ENCODE results near the gene EXD3.

EXD3 gene

GRCh38 chr9:137444106-137444790 is 21.3 kb upstream of the EXD3 start:
- no peak overlapping the region for H3K27ac ChIP-seq (ENCODE audit: low read length)
- H3K36me3 ChIP-seq (ENCODE audit: control insufficient read depth in 2 of 2, insufficient read depth in 2 of 2, low read length in 2 of 2), result peaks cover 0 to 1% of the 10 kb centered on the region in 2 donors
- H3K27me3 ChIP-seq (ENCODE audit: control insufficient read depth in 1 of 2, insufficient read depth in 2 of 2, low read length in 2 of 2), result peaks cover 13 to 20% of the 10 kb centered on the region in 2 donors
- peaks cover 0 to 2% of the 10 kb centered on the region in 2 donors for H3K9me3 ChIP-seq (ENCODE audit: control insufficient read depth in 2 of 2, low read length in 2 of 2)
- no peak overlapping the region for H3K4me3 ChIP-seq (ENCODE audit: low read length in 2 of 2)
- peaks cover 4% of the 10 kb centered on the region for H3K4me1 ChIP-seq (ENCODE audit: control insufficient read depth, insufficient read depth, low read length)
- no peak overlapping the region for H3K9ac ChIP-seq (ENCODE audit: low read length in 2 of 2)

- Histone ChIP-seq H3K9me3 (ENCODE audit: control insufficient read depth in 2 of 2, low read length in 2 of 2) (peaks cover 0 to 2% of the 10 kb centered on the region in 2 donors), H3K27me3 (ENCODE audit: control insufficient read depth in 1 of 2, insufficient read depth in 2 of 2, low read length in 2 of 2) (peaks cover 16 to 27% of the 10 kb centered on the region in 2 donors), H3K4me3 (ENCODE audit: low read length in 2 of 2) (no peak overlapping the region), H3K36me3 (ENCODE audit: control insufficient read depth in 2 of 2, insufficient read depth in 2 of 2, low read length in 2 of 2) (no peaks in the 10 kb centered on the region), H3K27ac (ENCODE audit: low read length) (no peak overlapping the region), H3K4me1 (ENCODE audit: control insufficient read depth, insufficient read depth, low read length) (peaks cover under 1% of the 10 kb centered on the region), H3K9ac (ENCODE audit: low read length in 2 of 2) (no peak overlapping the region)
Measured at GRCh38 chr9:137441935-137442321, 19.0 kb upstream of the EXD3 start.

GRCh38 chr9:137441289-137441934 is 18.4 kb upstream of the EXD3 start, which contains the start of gene ENTPD8:
Gene ENTPD8 (minus strand): TSS chr9:137441357. CDS start chr9:137438285, 3,072 bp downstream.
- Histone ChIP-seq H3K9ac (ENCODE audit: low read length in 2 of 2) (no peak within 1 kb of the TSS), H3K27ac (ENCODE audit: low read length) (no peak within 1 kb of the TSS), H3K4me1 (ENCODE audit: control insufficient read depth, insufficient read depth, low read length) (no peaks in the 10 kb centered on the region), H3K9me3 (ENCODE audit: control insufficient read depth in 2 of 2, low read length in 2 of 2) (peaks cover 0 to 2% of the 10 kb centered on the region in 2 donors), H3K36me3 (ENCODE audit: control insufficient read depth in 2 of 2, insufficient read depth in 2 of 2, low read length in 2 of 2) (no peaks in the 10 kb centered on the region), H3K27me3 (ENCODE audit: control insufficient read depth in 1 of 2, insufficient read depth in 2 of 2, low read length in 2 of 2) (peaks cover 16 to 28% of the 10 kb centered on the region in 2 donors), H3K4me3 (ENCODE audit: low read length in 2 of 2) (peak within 1 kb of the TSS in 1 of 2 donors; percentile 52)

- no peaks in the 10 kb centered on the region for H3K36me3 ChIP-seq (ENCODE audit: control insufficient read depth in 2 of 2, insufficient read depth in 2 of 2, low read length in 2 of 2)
- H3K9me3 ChIP-seq (ENCODE audit: control insufficient read depth in 2 of 2, low read length in 2 of 2), result peaks cover 0 to 2% of the 10 kb centered on the region in 2 donors
- no peak overlapping the region for H3K4me3 ChIP-seq (ENCODE audit: low read length in 2 of 2)
- no peak overlapping the region for H3K27ac ChIP-seq (ENCODE audit: low read length)
- H3K4me1 ChIP-seq (ENCODE audit: control insufficient read depth, insufficient read depth, low read length), result peaks cover 2% of the 10 kb centered on the region
- peaks cover 8 to 24% of the 10 kb centered on the region in 2 donors for H3K27me3 ChIP-seq (ENCODE audit: control insufficient read depth in 1 of 2, insufficient read depth in 2 of 2, low read length in 2 of 2)
- no peak overlapping the region for H3K9ac ChIP-seq (ENCODE audit: low read length in 2 of 2)
Measured at GRCh38 chr9:137439158-137439714, 16.3 kb upstream of the EXD3 start.

- Histone ChIP-seq H3K27ac (ENCODE audit: low read length) (no peak overlapping the region), H3K9ac (ENCODE audit: low read length in 2 of 2) (no peak overlapping the region), H3K4me3 (ENCODE audit: low read length in 2 of 2) (no peak overlapping the region), H3K4me1 (ENCODE audit: control insufficient read depth, insufficient read depth, low read length) (peaks cover 2% of the 10 kb centered on the region), H3K36me3 (ENCODE audit: control insufficient read depth in 2 of 2, insufficient read depth in 2 of 2, low read length in 2 of 2) (no peaks in the 10 kb centered on the region), H3K9me3 (ENCODE audit: control insufficient read depth in 2 of 2, low read length in 2 of 2) (peaks cover 0 to 2% of the 10 kb centered on the region in 2 donors), H3K27me3 (ENCODE audit: control insufficient read depth in 1 of 2, insufficient read depth in 2 of 2, low read length in 2 of 2) (peaks cover 8 to 24% of the 10 kb centered on the region in 2 donors)
Measured at GRCh38 chr9:137438591-137439157, 15.7 kb upstream of the EXD3 start.

GRCh38 chr9:137437691-137438590 is 15.0 kb upstream of the EXD3 start:
- H3K27ac ChIP-seq (ENCODE audit: low read length), result no peak overlapping the region
- no peaks in the 10 kb centered on the region for H3K36me3 ChIP-seq (ENCODE audit: control insufficient read depth in 2 of 2, insufficient read depth in 2 of 2, low read length in 2 of 2)
- peaks cover 2% of the 10 kb centered on the region for H3K4me1 ChIP-seq (ENCODE audit: control insufficient read depth, insufficient read depth, low read length)
- H3K27me3 ChIP-seq (ENCODE audit: control insufficient read depth in 1 of 2, insufficient read depth in 2 of 2, low read length in 2 of 2), result peaks cover 8 to 24% of the 10 kb centered on the region in 2 donors
- H3K9ac ChIP-seq (ENCODE audit: low read length in 2 of 2), result no peak overlapping the region
- peaks cover 0 to 2% of the 10 kb centered on the region in 2 donors for H3K9me3 ChIP-seq (ENCODE audit: control insufficient read depth in 2 of 2, low read length in 2 of 2)
- no peak overlapping the region for H3K4me3 ChIP-seq (ENCODE audit: low read length in 2 of 2)

- Histone ChIP-seq H3K4me3 (ENCODE audit: low read length in 2 of 2) (no peak overlapping the region), H3K4me1 (ENCODE audit: control insufficient read depth, insufficient read depth, low read length) (peaks cover 2% of the 10 kb centered on the region), H3K27ac (ENCODE audit: low read length) (no peak overlapping the region), H3K27me3 (ENCODE audit: control insufficient read depth in 1 of 2, insufficient read depth in 2 of 2, low read length in 2 of 2) (peaks cover 8 to 16% of the 10 kb centered on the region in 2 donors), H3K9ac (ENCODE audit: low read length in 2 of 2) (no peak overlapping the region), H3K9me3 (ENCODE audit: control insufficient read depth in 2 of 2, low read length in 2 of 2) (no peaks in the 10 kb centered on the region), H3K36me3 (ENCODE audit: control insufficient read depth in 2 of 2, insufficient read depth in 2 of 2, low read length in 2 of 2) (no peaks in the 10 kb centered on the region)
Measured at GRCh38 chr9:137436761-137437600, 14.0 kb upstream of the EXD3 start.

GRCh38 chr9:137435980-137436760 is 13.2 kb upstream of the EXD3 start:
- H3K36me3 ChIP-seq (ENCODE audit: control insufficient read depth in 2 of 2, insufficient read depth in 2 of 2, low read length in 2 of 2), result no peaks in the 10 kb centered on the region
- H3K4me1 ChIP-seq (ENCODE audit: control insufficient read depth, insufficient read depth, low read length), result peaks cover 2% of the 10 kb centered on the region
- H3K27me3 ChIP-seq (ENCODE audit: control insufficient read depth in 1 of 2, insufficient read depth in 2 of 2, low read length in 2 of 2), result peaks cover 8 to 10% of the 10 kb centered on the region in 2 donors
- no peak overlapping the region for H3K9ac ChIP-seq (ENCODE audit: low read length in 2 of 2)
- H3K4me3 ChIP-seq (ENCODE audit: low read length in 2 of 2), result no peak overlapping the region
- H3K9me3 ChIP-seq (ENCODE audit: control insufficient read depth in 2 of 2, low read length in 2 of 2), result no peaks in the 10 kb centered on the region
- H3K27ac ChIP-seq (ENCODE audit: low read length), result no peak overlapping the region

GRCh38 chr9:137435381-137435891 is 12.5 kb upstream of the EXD3 start:
- Histone ChIP-seq H3K9ac (ENCODE audit: low read length in 2 of 2) (no peak overlapping the region), H3K27me3 (ENCODE audit: control insufficient read depth in 1 of 2, insufficient read depth in 2 of 2, low read length in 2 of 2) (peaks cover 8 to 14% of the 10 kb centered on the region in 2 donors), H3K36me3 (ENCODE audit: control insufficient read depth in 2 of 2, insufficient read depth in 2 of 2, low read length in 2 of 2) (no peaks in the 10 kb centered on the region), H3K27ac (ENCODE audit: low read length) (no peak overlapping the region), H3K4me1 (ENCODE audit: control insufficient read depth, insufficient read depth, low read length) (peaks cover 5% of the 10 kb centered on the region), H3K9me3 (ENCODE audit: control insufficient read depth in 2 of 2, low read length in 2 of 2) (no peaks in the 10 kb centered on the region), H3K4me3 (ENCODE audit: low read length in 2 of 2) (no peak overlapping the region)
